Brain pericyte (primary cell): ENCODE data around the gene USP34.
"Not testable (repeated sequence)": the region's sequence is repeated elsewhere in the genome, so short reads cannot be mapped to it uniquely, and the experiment has no call there.

Experiments used
- DNase-seq: peaks from one replicate; pipeline ENCODE4 v3.0.0-alpha.2; 2012; ENCODE audit warnings: low read depth, low spot score

USP34 gene

DNA sequence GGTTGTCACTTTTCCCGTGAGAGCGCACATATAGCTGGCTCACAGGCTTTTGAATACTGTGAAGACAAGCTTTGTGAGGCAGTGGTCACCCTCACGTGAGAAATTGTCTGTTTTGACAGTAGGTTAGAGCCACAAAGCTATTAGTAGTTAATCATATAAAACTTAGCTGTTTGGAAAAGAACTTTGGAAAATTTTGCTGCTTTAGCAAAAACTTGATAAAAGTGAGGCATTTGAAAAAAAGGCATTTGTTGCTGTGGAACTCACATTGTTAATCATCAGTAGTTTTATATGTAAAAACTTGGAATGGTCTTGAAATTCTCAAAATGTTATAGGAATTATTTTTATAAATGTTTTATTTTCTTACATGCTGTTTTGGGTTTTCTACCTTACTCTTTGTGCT is 286.6 kb downstream of the USP34 start:
- DNase-seq, result no peak

DNA sequence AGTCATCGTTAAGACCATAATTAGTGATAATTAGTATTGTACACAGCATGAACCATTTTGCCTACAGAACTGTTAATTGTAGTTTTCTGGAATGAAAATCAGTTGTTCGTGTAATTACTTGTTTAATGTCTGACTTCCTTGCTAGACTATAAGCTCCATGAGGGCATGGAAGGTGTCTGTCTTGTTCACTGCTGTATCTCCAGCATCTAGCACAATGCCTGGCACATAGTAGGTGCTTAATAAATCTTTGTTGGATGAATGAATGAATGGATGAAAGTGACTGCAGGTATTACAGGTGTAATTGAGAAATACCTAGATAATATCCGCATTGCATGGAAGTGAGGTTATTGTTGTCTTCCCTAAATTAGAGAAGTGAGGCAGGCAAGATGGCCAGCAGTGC is 287.1 kb downstream of the USP34 start:
- no peak for DNase-seq

DNA sequence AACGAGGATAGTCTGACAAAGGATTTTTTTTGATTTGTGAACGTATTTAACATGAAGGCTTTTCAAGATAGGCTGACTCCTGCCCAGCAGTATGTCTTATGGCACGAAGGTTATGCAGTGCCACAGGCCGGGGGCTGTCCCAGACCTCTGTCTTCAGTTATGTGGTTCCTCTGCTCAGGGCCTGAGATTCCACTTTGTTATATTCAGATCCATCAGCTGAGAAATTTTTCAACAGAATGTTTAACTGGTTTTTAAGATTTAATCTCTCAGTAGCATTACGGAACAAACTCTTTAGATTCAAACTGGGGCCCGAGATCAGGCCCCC is 288.9 kb downstream of the USP34 start:
- DNase-seq, result no peak

DNA sequence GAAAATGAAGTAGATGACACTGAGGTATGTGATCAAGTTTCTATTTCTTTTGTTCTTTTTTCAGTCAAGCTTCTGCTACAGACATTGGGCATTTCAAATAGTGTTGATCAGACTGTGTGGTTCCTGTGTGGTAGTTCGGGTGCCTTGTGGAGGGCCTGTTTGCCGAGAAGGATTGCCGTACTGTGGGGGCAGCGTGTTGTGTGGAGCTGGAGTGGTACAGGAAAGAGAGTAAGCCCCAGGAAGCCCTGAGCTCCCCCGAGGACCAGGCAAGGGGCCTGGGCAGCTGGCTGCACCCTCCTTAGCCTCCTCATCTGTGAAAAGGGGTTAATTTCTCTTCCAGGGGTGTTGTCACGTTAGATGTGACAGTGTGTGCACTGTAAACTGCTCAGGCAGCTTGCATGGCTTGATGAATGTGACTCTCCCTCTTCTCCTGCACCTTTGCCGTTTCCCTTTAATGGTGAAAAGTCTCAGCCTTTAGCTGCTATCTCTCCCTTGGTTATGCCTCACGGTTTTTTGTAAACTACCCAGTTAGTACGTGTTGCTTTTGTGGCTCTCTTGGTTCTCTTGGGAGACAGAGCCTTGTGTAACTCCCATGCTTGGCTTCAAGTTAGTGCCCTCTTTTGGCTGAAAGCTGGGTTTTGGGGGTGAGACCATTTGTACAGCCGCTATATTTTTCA is 289.4 kb downstream of the USP34 start:
- DNase-seq, result no peak

GRCh38 chr2:61180686-61181085 is 290.2 kb downstream of the USP34 start:
- DNase-seq, result no peak

- no peak for DNase-seq
Observed at GRCh38 chr2:61179701-61180639, 290.9 kb downstream of the USP34 start.

DNA sequence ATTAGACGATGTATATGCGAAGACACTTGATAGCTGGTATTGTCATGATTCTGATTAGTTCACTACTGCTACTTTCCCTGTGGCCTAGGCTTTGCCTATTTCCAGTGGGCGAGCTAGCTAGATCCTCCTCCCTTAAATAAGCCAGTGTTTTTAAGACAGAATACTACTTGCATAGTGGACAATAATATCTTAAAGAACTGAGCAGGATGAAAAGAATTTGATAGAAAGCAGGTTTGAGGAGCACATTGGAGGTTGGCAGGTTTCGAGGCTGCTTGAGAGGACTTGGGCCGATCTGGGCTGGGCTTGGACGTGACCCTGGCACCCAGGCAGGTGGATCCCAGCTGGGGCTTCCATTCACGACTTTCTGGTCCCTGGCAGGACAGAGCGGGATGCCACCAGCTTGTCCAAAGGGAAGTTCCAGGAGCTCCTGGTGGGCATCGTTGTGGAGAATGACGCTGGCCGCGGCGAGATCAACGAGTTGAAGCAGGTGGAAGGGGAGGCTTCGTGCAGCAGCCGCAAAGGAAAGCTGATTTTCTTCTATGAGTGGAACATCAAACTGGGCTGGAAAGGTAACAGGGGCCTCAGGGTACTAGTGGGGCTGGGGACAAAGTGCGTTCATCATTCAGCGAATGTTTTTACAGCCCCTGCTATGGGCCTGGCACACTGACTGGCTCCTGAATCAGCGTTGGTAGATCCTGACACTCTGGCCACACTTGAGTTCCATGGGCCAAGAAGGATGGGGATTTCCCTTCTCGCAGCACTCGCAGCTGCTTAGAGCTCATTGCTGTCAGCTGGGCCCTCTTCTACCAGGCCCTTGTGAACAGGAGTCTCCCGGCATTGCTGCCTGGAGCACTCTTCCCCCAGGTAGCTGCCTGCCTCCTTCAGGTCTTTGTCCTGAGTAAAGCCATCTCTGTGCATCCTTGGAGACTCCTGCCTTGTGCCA is 292.0 kb downstream of the USP34 start:
- DNase-seq, result no peak

DNA sequence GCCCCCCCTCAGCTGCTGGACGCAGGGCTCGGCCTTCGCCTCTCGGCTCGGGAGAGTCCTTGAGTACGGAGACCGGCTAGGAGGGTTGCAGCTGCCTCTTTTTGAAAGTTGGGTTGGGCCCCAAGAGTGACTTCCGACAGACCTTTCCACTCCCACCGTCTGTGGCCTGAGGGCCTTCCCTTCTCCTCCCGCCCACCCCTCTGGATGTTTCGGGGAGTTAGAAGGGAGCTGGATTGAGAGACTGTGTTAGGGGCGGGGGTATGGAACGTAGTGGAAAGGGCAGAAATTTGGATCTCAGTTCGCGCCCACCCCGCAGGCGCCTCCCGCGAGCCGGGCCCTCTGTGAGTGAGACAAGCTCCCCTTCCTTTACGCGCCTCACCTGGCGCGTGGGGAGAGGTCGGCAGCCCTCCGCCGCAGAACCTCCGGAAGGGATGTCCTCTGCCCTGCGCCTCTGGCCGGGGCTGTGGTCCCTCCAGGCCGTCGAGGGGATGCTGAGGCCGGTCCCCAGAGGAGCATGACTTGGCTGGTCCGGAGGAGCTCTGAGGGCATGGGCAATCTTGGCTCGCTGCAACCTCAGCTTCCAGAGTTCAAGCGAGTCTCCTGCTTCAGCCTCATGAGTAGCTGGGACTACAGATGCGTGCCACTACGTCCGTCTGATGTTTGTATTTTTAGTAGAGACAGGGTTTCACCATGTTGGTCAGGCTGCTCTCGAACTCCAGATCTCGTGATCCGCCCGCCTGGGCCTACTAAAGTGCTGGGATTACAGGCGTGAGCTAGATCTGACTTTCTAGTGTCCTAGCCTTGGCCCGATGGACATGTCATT is 292.9 kb downstream of the USP34 start:
- no peak for DNase-seq

GRCh38 chr2:61176755-61177726 is 293.8 kb downstream of the USP34 start:
- peak; percentile 30 for DNase-seq

DNA sequence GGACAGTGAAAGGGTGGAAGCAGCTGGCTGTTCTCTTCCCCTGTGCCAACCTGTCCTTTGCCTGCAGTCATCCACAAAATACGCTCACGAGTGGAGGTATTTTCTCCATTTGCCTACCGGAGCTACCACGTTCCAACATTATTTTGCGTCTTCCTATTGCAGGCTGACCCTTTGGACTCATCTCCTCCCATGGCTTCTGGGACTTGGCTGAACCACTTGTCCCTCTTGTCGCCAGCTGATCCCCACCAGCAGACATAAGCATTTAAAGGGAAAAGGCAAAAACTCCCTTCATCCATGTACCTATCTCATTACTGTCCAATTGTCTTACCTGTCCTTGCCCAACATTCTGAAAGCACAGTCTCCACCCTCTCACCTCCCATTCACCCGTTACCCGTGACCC is 295.9 kb downstream of the USP34 start:
- DNase-seq, result no peak

GRCh38 chr2:61173116-61173515 is 297.8 kb downstream of the USP34 start:
- no peak for DNase-seq

- no peak for DNase-seq
Observed at GRCh38 chr2:61172671-61173070, 298.2 kb downstream of the USP34 start.

DNA sequence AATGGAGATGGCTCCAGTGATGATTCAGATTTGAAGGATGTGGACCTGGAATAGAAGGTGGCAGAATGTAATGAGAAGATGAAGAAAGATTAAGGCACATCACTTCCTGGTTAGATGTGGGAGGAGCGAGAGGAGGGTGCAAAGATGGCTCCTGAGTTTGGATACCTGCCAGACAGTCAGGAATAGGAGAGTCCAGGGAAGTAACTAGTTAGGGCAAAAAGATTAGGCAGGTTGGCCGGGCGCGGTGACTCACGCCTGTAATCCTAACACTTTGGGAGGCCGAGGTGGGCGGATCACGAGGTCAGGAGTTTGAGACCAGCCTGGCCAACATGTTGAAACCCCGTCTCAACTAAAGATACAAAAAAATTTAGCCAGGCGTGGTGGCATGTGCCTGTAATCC is 303.3 kb downstream of the USP34 start:
- DNase-seq, result no peak

DNA sequence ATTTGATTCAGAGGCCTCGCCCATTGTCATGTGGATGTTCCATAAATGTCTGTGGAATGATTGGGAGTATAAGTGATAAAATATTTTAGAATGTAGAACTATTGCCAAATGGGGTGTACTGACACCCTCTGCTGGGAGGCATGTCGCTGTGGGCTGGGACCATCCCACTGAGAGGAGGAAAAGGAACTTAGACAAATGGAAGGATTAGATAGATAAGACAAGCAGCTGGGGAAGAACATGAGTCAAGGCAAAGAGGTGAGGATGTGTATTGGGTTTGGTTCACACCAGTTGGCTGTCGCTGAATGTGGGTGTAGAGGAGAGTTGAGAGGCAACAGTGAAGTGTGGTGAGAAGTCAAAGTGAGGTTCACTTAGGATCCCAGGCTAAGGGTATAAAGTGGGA is 304.9 kb downstream of the USP34 start:
- DNase-seq, result no peak

GRCh38 chr2:61165082-61165481 is 305.8 kb downstream of the USP34 start:
- DNase-seq, result not testable (repeated sequence)

DNA sequence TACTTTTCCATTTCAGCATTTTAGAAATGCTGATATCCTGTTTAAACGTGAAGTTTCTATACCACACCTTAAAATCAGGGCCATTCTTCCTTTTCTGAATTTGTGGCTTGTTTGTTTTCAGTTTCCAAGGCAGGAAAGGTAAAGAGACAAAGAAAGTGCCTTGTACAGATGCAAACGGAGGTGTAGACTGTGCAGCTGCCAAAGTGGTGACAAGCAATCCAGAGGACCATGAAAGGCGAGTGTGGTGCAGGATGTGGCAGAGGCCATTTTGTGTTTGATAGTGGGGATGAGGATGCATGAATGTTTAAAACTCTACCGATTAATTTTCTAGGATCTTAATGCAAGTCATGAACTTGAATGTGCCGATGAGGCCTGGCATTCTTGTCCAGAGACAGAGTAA is 308.2 kb downstream of the USP34 start:
- no peak for DNase-seq

DNA sequence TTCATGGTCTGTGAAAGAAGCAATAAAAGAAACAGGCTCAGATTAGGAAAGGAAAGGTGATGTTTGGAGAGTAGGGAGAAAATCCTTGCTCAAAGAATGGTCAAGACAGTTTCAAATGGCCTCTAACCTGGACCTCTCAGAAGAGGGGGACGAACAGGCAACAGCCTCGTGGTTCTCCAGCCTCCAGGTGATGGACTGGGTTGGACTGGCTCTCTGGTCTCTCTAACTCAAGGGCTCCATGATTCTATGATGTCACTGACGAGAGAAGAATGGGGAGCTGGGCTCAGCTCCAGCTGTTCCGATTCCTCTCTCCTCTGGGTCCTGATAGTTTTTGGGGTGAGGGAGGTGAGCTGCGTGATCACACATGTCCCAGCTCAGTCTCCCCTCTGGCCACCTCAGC is 309.0 kb downstream of the USP34 start, which contains the start of gene C2orf74:
C2orf74 (plus strand) TSS at position 301 of the 400 bp plus-strand sequence. CDS start 327 bp downstream, outside the sequence.
- no peak for DNase-seq

GRCh38 chr2:61158356-61158955 is 312.4 kb downstream of the USP34 start:
- no peak for DNase-seq

GRCh38 chr2:61157371-61158003 is 313.4 kb downstream of the USP34 start:
- no peak for DNase-seq
